HCEC 1CT (cell line): ENCODE data around the gene CDH24.

Experiments
- DNase-seq: peaks from one replicate; pipeline ENCODE4 v3.0.0-alpha.2; 2017

CDH24 gene

DNA sequence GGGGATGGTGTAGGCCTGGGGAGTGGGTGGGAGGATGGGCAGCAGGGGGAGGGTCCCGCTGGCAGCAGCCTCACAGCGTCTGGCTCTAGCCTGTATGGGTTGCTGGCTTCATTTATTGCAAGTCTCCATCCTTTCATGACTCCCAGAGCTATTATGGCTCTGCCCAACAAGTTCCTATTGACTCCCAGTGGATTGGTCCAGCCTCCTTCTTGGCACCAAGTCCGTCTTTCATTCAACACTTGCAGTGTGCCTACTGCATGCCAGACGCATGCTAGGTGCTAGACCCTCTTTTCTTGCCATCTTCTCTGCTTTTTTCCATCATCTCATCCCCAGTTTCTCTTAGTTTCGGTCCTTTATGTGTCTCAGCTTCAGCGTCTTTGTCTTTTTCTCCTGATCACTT lies 14.2 kb downstream of the CDH24 start:
- DNase-seq, result no peak

DNA sequence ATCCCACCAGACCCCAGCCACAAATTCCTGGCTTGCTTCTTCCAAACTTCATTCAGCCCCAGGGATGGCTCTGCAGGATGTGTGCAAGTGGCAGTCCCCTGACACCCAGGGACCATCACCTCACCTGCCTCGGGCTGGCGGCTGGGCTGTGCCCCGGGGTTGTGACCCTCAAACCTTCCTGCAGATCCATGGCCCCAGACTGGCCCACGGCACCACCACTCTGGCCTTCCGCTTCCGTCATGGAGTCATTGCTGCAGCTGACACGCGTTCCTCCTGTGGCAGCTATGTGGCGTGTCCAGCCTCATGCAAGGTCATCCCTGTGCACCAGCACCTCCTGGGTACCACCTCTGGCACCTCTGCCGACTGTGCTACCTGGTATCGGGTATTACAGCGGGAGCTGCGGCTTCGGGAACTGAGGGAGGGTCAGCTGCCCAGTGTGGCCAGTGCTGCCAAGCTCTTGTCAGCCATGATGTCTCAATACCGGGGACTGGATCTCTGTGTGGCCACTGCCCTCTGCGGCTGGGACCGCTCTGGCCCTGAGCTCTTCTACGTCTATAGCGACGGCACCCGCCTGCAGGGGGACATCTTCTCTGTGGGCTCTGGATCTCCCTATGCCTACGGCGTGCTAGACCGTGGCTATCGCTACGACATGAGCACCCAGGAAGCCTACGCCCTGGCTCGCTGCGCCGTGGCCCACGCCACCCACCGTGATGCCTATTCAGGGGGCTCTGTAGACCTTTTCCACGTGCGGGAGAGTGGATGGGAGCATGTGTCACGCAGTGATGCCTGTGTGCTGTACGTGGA lies 15.0 kb downstream of the CDH24 start, which contains the start of gene PSMB11:
Gene PSMB11, plus strand, starts transcription at position 51 of the 804 bp plus-strand sequence. Its CDS starts 14 bp downstream, at position 65.
- no peak for DNase-seq

DNA sequence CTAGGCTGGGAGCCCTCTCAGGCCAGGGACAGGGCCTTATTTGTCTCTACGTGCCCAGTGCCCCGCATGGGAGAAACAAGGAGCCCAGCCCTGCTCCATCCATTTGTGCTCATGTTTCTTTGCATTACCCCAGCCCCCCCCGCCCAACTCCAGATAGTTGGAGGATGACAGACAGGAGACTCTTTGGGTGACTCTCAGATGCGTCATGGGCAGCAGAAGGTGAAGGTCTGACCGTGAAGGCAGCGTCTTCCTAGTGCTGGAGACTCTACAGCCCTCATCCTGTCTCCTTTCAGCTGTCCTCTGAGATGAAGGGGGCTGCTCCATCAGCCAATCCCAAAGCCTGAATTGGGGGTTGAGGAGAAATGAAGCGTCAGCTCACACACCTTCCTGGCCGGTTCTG lies 15.6 kb downstream of the CDH24 start:
- peak; percentile 67 for DNase-seq

DNA sequence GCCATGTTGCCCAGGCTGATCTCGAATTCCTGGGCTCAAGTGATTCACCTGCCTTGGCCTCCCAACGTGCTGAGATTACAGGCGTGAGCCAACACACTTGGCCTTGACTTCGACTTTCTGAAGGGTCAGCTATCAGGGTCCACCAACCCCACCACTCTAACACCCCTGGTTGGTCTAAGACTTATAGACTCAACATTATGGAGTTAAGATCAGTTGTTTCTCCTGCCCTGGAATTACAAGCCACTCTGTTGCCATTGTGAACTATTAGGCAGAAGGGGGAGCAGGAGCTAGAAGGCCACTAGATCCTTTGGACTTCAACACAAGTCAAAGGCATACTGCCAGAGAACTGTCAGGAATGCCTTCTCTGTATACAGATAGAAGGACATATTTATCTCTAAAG lies 17.2 kb downstream of the CDH24 start:
- DNase-seq, result no peak

DNA sequence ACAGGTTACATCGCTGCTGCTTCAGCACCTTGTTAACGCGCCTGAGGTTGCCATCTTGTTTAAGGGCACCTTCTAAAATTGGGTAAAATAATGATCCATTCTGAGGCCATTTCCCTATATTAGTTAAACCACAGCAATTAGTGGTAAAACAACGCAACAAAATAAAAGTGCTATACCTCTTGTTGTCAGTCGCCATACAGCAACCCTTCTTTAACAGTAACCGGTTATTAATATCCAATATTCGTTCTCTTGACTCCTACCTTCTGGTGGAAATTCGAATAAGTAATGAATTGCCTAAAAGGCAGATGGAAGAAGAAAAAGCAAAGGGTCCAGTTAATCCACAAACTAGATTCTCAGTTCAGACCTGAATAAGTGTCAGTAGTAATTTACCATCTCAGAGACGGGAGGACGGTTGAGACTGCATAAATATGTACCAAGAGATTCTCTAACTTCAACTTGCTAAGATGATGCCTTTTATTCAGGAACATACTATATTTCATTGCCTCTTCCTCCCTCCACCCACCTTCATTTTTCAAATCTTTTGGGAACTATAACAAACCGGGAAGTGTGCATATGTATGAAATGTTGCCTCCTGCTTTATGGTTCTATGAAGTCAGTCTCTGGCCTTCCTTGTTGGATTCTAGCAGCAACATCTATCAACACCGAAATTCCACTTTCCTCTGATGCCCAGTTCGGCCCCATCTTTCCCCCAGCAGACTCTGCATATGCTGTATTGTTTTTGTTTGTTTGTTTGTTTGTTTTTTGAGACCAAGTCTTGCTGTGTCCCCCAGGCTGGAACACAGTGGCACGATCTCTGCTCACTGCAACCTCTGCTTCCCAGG lies 21.8 kb downstream of the CDH24 start:
- DNase-seq, result no peak

DNA sequence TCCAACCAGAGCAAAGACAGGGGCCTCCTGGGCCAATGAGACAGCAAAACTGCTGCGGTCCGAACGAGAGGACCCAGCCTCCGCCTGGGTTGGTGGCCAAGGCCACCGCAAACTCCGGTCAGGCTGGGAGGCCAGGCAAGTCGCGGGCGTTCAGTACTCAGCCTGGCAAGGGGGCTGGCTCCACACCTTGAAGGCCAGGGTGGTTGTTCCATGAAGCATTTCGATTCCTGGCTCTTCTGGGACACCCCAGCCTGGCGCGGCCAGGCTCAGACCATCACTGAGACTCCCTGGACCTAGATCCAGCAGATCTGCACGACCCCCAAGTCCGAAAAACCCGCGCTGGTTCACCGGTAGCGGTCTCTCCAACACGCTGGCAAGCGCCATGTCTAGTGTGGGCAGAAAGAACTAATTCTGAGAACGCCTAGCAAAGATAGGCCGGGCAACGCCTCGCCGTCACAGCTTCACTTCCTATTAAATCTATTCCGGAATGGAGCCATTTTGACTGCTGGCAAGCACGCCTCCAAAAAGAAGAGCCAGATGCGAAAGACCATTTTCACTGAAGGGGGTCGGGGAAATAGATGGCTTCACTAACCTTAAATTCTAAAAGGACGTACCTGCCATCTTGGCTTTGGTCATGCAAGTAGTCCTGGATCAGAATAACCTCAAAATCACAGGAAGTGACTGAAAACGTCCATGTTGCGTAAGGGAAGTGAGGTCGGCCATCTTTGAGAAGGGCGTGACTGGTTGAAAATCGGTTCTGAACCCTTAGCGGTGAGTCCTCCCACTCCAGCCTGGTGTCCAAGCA lies 22.6 kb downstream of the CDH24 start, which contains the start of gene PSMB5:
Gene PSMB5, minus strand, starts transcription at position 403 of the 805 bp plus-strand sequence. Its CDS starts 19 bp downstream, at position 384.
- DNase-seq, result peak; percentile 94

DNA sequence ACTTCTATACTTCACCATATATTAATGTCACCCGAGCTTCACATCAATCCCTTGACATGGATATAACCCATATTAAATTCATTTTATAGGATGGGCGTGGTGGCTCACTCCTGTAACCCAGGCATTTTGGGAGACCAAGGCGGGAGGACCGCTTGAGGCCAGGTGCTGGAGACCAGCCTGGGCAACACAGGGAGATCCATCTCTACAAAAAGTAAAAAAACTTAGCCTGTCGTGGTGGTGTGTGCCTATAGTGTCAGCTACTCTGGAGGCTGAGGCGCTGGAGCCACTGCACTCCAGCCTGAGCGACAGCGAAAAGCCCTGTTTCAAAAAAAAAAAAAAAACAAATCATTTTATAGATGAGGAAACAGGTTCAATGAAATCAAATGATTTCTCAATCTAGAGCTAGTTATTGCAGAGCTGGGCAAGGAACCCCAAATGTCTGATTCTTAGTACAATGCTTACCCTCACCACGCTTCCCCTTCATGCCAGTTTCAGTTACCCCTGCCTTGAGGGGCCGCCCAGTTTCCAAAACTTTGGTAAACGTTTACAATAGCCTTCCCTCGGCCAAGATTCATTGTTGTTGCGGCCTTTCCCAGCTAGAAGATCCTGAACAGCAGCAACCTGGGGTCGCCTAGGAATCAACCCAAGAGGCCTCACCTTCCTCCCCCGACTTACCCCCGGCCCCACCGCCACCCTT lies 23.4 kb downstream of the CDH24 start:
- no peak for DNase-seq

DNA sequence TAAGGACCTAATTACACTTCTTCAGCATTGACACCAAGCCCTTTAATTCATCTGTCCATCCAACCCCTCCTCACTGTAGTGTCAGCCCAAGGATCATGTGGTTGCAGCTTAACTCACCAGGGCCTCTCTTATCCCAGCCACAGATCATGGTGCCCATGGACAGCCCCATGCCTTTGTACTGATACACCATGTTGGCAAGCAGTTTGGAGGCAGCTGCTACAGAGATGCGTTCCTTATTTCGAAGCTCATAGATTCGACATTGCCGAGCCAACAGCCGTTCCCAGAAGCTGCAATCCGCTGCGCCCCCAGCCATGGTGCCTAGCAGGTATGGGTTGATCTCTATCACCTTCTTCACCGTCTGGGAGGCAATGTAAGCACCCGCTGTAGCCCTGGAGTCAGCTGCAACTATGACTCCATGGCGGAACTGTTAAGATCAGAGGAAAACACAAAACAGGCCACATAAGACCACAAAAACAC lies 24.0 kb downstream of the CDH24 start:
- DNase-seq, result no peak

DNA sequence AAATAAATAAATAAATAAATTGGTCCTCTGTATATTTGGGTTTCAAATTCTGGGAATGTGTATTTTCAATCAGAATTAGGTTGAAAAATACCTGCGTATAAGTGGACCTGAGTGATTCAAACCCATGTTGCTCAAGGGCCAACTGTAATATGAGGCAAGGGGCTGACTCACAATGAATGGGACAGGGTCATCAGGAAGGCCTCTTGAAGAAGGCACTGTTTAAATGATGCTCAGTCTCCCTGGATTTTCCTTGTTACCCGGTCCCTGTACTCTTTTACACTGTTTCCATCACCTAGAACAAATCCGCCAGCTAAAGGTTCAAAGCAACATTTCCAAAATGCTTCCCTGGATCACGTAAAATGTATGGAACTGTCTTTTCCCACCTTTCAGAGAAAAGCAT lies 26.4 kb downstream of the CDH24 start:
- no peak for DNase-seq

DNA sequence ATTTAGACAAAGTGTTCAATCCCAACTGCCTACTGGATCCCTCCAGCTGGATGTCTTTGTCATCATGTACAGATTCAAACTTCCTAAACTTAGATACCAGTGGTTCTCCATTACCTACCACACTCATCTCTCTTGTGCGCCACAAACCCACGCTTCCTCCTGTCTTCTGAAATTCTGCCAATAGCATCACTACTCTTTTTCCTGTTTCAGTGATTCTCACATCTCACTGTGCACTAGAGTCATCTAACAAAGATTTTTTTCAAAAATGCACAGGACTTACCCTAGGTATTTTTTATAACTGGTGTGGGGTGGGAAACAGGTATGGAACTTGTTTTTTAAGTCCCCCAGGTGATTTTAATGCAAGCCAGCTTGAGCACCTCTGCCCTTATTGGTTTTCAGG lies 28.5 kb downstream of the CDH24 start:
- no peak for DNase-seq

DNA sequence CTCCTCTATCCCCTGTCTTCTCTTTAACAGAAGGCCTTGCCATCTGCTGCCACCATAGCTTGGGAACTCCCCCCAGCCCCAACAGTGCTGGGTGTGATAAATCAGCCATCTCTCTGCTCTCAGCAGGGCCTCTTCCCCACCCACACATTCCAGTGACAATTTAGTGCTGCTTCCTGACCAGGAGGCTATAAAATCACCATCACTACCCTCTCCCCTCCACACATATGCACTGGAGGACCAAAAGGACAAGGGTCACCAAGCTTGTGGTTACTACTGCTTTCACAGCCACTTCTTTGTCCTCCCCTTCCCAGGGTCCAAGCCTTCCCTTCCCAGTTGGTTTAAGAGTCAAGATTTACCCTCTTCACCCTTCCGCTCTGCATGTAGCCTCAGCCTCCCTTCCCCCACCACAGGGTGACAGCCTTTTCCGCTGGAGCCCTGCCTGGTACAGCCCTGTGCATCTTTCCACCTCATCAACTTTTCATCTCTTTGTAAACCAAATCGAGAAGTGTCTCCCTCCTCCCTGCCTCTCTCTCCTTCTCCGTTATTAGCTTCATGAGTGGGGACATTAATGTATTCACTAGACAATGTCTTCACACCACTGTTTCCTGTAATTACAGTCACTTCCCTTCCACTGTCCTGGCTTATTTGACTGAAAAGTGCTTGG lies 32.0 kb downstream of the CDH24 start:
- DNase-seq, result no peak

DNA sequence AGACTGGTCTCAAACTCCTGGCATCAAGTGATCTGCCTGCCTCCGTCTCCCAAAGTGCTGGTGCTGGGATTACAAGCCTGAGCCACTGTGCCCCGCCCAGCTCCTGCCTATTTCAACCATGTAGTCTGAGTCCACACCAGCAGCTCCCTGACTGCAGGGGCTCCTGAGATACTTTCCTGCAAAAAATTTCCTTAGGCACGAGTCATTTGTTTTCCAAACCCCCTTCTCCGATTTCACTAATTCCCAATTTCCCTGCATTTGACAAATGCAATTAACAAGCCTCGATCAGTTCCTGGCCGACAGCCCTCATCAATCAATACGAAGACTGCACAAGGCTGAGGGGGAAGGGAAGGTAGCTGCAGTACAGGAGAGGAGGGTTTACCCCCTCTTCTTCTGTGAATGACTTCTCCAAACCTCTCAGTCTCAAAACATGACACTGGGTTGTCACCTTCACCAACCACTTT lies 32.7 kb downstream of the CDH24 start:
- no peak for DNase-seq

DNA sequence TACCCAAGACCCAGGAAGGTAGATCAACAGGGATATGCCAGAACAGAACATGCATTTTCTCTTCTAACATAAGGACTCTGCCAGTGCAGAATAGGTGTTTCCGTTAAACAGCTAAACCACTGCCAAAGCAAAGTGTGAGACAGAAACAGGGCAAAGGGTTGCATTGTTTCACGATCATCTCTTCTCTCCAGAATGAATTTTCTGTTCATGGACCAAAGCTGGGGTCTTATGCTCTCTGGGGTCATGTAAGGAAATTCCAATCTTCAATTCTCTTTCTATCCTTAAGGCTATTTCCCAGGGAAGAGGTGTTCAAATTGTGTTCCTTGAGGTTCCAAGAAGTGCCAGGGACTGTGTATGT lies 33.5 kb downstream of the CDH24 start:
- no peak for DNase-seq

DNA sequence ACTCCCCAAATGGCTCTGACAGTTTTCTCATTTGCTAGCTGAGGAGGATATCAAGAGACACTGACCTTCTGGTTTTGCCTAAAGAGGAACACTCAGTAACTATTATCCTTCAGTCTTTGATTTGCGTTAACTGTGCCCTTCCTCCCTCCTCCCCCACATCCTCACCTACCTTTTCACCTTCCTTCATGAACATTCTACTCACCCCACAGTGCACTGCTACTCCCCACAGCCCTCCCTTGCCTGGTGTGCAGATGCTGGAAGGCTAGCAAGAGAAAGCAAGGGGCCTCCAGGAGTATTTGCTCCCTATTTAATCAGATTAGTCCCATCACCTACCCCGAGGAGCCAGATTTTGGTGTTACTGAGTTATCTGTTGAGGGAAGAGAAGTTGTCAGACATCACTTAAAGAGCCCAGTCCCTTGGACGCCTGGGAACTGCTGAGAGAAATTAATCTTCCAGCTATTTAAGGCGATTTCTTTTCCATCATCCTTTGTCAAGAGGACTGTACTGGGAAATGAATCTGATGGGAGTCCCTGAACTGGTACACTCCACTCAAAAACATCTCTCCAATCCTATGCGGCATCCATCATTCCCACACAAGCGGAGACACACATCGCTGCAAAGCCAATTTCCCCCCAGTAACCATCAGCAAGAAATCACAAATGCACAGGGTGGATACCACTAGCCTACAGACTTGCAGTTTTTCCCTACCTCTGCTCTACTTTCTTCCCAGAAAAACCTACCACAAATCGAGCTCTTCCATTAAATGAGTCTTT lies 34.1 kb downstream of the CDH24 start:
- no peak for DNase-seq

DNA sequence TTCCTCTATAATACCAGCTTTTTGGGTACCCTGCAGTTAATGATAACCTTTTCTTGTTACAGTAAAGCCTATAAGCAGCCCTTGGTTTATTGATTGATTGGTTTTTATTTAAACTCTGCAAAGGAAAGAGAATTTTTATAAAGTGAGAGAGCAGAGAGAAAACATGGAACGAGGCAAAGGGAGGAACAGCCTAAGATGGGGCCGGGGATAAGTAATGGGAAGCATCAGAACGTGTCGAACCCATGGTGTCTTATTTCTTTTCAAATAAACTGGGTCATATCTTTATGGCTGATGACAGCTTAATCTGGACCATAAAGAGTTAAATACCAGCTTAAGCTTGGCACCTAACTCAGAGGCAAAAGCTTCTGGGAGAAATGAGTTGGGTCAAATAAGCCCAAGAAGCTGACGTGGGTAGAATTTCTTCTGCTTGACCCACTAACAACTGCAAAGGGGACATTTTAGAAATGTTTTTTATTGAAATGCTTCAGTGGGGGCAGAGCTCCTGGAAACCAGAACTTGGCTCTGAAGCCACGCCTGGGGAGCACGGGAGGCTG lies 35.4 kb downstream of the CDH24 start:
- DNase-seq, result no peak

DNA sequence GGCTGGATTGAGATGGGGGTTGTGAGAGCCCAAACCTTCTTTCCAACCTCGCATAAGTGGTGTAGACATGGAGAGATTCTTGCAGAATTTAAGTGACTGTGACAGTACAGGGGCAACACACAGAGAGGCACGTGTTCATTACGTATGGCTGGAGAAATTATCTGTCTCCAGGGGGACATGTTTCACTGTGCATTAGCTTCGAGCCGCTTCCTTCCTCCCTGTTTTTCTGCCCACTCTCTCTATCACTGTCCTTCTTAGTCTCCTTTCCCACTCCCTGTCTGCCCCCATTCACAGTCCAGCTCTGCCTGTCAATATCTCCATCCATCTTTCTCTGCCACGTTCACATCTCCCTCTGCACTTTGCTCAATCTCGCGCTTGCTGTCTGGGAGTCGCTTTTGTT lies 35.9 kb downstream of the CDH24 start:
- DNase-seq, result no peak

DNA sequence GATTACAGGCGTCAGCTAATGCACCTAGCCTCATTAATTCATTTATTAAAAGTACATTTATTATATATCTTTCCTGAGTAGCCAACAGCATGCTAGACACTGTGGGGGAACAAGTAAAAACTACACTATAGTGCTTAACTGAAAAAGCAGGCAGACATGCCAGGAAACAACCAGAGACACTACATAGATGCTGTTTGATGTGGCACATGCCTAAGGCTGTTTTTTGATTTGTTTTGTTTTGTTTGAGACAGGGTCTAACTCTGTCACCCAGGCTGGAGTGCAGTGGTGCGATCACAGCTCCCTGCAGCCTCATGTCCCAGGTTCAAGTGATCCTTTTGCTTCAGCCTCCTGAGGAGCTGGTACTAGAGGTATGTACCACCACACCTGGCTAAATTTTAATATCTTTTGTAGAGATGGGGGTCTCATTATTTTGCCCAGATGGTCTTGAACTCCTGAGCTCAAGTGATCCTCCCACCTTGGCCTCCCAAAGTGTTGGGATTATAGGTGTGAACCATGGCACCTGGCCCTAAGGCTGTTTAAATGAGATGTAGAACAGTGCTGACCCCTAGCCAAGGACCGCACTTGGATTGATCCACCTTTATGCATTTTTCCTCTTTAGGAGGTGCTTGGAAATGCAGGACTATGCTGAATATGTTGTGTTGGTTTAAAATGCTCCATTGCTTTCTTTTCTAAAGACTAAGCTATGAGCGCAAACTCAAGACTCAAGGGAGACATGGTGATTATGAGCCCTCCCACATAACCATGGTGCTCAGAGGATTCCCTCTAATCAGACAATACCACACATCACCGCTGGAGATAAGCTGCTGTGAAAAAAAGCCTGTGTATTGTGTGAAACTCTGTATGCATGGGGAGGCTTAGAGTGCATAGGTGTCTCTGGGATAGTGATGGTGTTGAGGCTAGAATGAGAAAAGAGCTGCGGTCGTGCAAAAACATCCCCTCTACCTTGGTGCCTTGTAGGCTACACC lies 36.9 kb downstream of the CDH24 start:
- DNase-seq, result no peak

DNA sequence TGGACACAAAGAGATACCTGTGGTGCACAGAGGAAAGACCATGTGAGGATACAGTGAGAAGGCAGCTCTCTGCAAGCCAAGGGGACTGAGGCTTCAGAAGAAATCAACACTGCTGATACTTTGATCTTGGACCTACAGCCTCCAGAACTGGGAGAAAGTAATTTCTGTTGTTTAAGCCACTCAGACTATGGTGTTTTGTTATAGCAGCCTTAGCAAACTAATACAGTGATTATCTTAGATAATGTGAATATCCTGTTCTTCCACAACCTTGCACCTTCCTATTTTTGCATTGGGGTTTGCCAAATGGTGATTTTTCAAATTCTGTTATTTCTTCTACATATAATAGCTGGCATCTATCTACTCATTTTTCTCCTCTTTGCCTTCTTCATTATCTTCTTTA lies 39.2 kb downstream of the CDH24 start:
- no peak for DNase-seq

DNA sequence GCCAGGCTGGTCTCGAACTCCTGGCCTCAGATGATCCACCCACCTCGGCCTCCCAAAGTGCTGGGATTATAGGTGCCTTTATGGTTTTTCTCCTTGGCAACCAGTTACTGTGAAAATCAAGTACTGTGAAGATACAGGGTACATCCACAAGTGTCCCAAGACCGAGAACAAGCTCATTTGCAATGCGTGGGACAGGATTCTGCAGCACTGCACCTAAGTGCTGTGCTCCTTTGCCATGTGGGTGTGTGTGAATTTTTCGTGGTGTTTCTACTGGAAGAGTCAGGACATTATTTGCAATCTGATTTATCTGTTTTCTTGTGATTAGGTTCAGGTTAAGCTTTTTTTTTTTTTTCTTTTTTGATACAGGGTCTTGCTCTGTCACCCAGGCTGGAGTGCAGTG lies 40.2 kb downstream of the CDH24 start:
- DNase-seq, result no peak
